Stomach (tissue), 4 donors: ENCODE data around the gene SNF8.

Source experiments
- POLR2A ChIP-seq, 4 donors: fragments of 450-650 bp; IDR thresholded peaks; one replicate each; pipeline ENCODE4 v1.6.1; 2016; ENCODE audit warnings: antibody characterized with exemption in 4 of 4, control low read depth in 2 of 4, mild to moderate bottlenecking in 1 of 4, moderate library complexity in 1 of 4
- TF ChIP-seq, protein P1 (sequence below), 7 experiments: fragments of 450-650 bp in 4 of 7; fragments of 200-600 bp in 3 of 7; sonication (generic) in 3 of 7; IDR thresholded peaks; one replicate each; pipeline ENCODE4 v1.5.1; 2016 to 2019; ENCODE audit warnings: antibody characterized with exemption in 7 of 7, control low read depth in 2 of 7, mild to moderate bottlenecking in 1 of 7

- TF ChIP-seq, protein P1, sequence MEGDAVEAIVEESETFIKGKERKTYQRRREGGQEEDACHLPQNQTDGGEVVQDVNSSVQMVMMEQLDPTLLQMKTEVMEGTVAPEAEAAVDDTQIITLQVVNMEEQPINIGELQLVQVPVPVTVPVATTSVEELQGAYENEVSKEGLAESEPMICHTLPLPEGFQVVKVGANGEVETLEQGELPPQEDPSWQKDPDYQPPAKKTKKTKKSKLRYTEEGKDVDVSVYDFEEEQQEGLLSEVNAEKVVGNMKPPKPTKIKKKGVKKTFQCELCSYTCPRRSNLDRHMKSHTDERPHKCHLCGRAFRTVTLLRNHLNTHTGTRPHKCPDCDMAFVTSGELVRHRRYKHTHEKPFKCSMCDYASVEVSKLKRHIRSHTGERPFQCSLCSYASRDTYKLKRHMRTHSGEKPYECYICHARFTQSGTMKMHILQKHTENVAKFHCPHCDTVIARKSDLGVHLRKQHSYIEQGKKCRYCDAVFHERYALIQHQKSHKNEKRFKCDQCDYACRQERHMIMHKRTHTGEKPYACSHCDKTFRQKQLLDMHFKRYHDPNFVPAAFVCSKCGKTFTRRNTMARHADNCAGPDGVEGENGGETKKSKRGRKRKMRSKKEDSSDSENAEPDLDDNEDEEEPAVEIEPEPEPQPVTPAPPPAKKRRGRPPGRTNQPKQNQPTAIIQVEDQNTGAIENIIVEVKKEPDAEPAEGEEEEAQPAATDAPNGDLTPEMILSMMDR (IDR thresholded peaks at IDR 0.05), result no peak
- no peak for TF ChIP-seq POLR2A (IDR thresholded peaks at IDR 0.05)
These were observed 26.4 kb upstream of the SNF8 start for GRCh38 chr17:48970865-48971687.
